HepG2 (cell line): ENCODE measurements around the gene GATAD2B. TPM values are rescaled to one million over a fixed set of nuclear protein-coding genes. Genes with fewer than 3 reads are reported as not detected.

Experiments used
- DNMT3B ChIP-seq: conservative IDR thresholded peaks from 2 replicates; pipeline ENCODE4 v1.6.1; 2016; ENCODE audit warnings: missing biosample characterization, control low read depth
- FOXO1 ChIP-seq: sonication (generic); formaldehyde crosslinking; IDR thresholded peaks from 2 replicates; pipeline ENCODE4 v1.4.0; 2020; ENCODE audit warnings: missing genetic modification reagents
- GFI1 ChIP-seq: sonication (generic); formaldehyde crosslinking; IDR thresholded peaks from 2 replicates; pipeline ENCODE4 v1.5.0; 2020; ENCODE audit warnings: missing genetic modification reagents, mild to moderate bottlenecking, borderline replicate concordance
- PBX2 ChIP-seq: IDR thresholded peaks from 2 replicates; pipeline ENCODE4 v1.6.1; 2016; ENCODE audit warnings: control low read depth
- SNRNP70 ChIP-seq: fragments of 200-400 bp; formaldehyde crosslinking; IDR thresholded peaks from 2 replicates; pipeline ENCODE4 v1.6.1; 2017; ENCODE audit warnings: mild to moderate bottlenecking, low read depth, low read length, moderate library complexity
- ZBTB20 ChIP-seq: sonication (generic); formaldehyde crosslinking; IDR thresholded peaks from 2 replicates; pipeline ENCODE4 v1.8.1; 2023; ENCODE audit warnings: missing genetic modification reagents, low read depth, mild to moderate bottlenecking, borderline replicate concordance
- ZBTB8A ChIP-seq: sonication (generic); formaldehyde crosslinking; IDR thresholded peaks from 2 replicates; pipeline ENCODE4 v1.4.0; 2020; ENCODE audit warnings: mild to moderate bottlenecking, low read depth, missing genetic modification reagents, borderline replicate concordance
- ZNF468 ChIP-seq: sonication (generic); formaldehyde crosslinking; IDR thresholded peaks from 2 replicates; pipeline ENCODE4 v1.8.0; 2022; ENCODE audit warnings: mild to moderate bottlenecking, moderate library complexity, missing genetic modification reagents
- ZNF562 ChIP-seq: sonication (generic); formaldehyde crosslinking; IDR thresholded peaks from 2 replicates; pipeline ENCODE4 v1.8.0; 2022; ENCODE audit warnings: missing genetic modification reagents, borderline replicate concordance
- polyA plus RNA-seq, 8 experiments: library from polyadenylated mRNA; depleted of rRNA in 3 of 8; stranded (reverse) in 7 of 8; unstranded in 1 of 8; fragments of >200 nt; fragmentation: Illumina TruSeq in 4 of 8; extraction: Trizol in 4 of 8; gene quantifications; 2 replicates each; pipeline versions ENCODE4 v1.2.1 to v1.2.3, GENCODE V29; 2011 to 2016; ENCODE audit warnings: low read depth in 4 of 8, missing spikeins in 1 of 8, mixed read lengths in 1 of 8; ENCODE audit not compliant: insufficient read depth in 1 of 8
- total RNA-seq, 5 experiments: library from RNA; depleted of rRNA; stranded (reverse); fragments of >200 nt; fragmentation: Illumina TruSeq; extraction: Trizol; gene quantifications; 2 replicates each; pipeline ENCODE4 v1.2.3, GENCODE V29; 2016; ENCODE audit warnings: low read depth in 1 of 5
- TF ChIP-seq, protein P1 (sequence below): IDR thresholded peaks from 2 replicates; pipeline ENCODE4 v1.6.1; 2016; ENCODE audit warnings: missing compliant biosample characterization, missing genetic modification reagents, borderline replicate concordance
- TF ChIP-seq, protein P2 (sequence below): sonication (generic); formaldehyde crosslinking; IDR thresholded peaks from 2 replicates; pipeline ENCODE4 v1.4.0; 2020; ENCODE audit warnings: missing genetic modification reagents
- TF ChIP-seq, protein P3 (sequence below): sonication (generic); formaldehyde crosslinking; IDR thresholded peaks from 2 replicates; pipeline ENCODE4 v1.5.1; 2020; ENCODE audit warnings: mild to moderate bottlenecking, missing genetic modification reagents, moderate library complexity
- TF ChIP-seq, protein P4 (sequence below): sonication (generic); formaldehyde crosslinking; IDR thresholded peaks from 2 replicates; pipeline ENCODE4 v1.5.1; 2020; ENCODE audit warnings: mild to moderate bottlenecking, missing genetic modification reagents

GATAD2B gene
- total and polyA plus RNA-seq, 2 of the 13 experiments (the other 11 are each of a cell fraction or from before 2014, with no cell fraction given) = 3.2 to 5.2 TPM

DNA sequence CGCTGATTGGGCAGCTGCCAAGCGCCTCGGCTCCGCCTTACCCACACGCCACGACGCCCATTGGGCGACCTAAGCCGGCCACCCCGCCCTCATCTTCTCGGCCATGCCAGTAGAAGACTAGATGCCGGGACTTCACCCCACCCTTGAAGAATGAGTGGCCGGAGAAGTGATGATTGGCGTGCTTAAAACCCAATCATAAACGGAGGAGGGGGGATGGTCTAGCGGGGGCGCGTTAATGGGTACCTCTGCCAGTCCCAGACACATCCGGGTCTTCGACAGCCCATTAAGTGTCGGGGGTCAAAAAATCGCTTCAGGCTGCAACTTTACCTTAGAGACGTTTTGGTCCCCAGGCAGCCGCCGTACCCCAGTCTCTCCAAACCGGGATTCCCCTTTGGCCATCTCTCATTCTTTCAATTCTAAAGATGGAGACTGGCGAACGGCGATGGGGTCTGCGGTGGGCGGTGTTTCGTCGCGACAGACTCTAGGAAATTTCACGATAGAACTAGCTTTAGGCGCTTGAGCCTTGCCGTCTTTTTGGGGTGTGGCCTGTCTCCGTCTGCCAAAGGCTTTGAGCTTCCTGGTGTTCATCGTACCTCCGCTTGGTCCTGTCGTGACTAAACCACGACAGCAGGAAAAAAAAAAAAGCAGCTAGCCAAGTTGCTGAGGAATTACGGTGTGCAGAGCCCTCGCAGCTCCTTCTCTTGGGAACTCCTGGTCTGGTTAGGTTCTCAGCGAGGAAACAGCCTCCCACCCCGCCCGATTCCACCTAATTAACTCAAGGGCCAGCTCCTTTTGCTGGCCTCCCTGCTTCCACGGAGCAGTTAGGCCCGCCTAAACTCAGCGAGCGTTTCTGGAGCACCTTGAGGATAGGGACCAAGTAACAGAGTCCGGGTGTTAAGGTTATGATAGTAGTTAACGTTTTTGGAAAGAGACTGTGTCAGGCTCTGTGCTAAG is at the start of gene GATAD2B (continued):
- TF ChIP-seq PBX2 (CRISPR knock-in tag) (peak; percentile 98), ZNF562 (CRISPR knock-in tag) (no peak), DNMT3B (peak; percentile 59), SNRNP70 (no peak), ZBTB20 (0 out of 2 replicates have a peak, but pooled peaks have one; percentile 44), ZNF468 (CRISPR knock-in tag) (no peak), ZBTB8A (no peak), FOXO1 (CRISPR knock-in tag) (no peak; the same call in 1 of the 2 replicates), GFI1 (CRISPR knock-in tag) (0 out of 2 replicates have a peak, but pooled peaks have one; percentile 27)
- TF ChIP-seq, protein P1, sequence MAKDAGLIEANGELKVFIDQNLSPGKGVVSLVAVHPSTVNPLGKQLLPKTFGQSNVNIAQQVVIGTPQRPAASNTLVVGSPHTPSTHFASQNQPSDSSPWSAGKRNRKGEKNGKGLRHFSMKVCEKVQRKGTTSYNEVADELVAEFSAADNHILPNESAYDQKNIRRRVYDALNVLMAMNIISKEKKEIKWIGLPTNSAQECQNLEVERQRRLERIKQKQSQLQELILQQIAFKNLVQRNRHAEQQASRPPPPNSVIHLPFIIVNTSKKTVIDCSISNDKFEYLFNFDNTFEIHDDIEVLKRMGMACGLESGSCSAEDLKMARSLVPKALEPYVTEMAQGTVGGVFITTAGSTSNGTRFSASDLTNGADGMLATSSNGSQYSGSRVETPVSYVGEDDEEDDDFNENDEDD (CRISPR knock-in tag) = peak; percentile 12; the same call in 1 of the 2 replicates
- TF ChIP-seq, protein P2, sequence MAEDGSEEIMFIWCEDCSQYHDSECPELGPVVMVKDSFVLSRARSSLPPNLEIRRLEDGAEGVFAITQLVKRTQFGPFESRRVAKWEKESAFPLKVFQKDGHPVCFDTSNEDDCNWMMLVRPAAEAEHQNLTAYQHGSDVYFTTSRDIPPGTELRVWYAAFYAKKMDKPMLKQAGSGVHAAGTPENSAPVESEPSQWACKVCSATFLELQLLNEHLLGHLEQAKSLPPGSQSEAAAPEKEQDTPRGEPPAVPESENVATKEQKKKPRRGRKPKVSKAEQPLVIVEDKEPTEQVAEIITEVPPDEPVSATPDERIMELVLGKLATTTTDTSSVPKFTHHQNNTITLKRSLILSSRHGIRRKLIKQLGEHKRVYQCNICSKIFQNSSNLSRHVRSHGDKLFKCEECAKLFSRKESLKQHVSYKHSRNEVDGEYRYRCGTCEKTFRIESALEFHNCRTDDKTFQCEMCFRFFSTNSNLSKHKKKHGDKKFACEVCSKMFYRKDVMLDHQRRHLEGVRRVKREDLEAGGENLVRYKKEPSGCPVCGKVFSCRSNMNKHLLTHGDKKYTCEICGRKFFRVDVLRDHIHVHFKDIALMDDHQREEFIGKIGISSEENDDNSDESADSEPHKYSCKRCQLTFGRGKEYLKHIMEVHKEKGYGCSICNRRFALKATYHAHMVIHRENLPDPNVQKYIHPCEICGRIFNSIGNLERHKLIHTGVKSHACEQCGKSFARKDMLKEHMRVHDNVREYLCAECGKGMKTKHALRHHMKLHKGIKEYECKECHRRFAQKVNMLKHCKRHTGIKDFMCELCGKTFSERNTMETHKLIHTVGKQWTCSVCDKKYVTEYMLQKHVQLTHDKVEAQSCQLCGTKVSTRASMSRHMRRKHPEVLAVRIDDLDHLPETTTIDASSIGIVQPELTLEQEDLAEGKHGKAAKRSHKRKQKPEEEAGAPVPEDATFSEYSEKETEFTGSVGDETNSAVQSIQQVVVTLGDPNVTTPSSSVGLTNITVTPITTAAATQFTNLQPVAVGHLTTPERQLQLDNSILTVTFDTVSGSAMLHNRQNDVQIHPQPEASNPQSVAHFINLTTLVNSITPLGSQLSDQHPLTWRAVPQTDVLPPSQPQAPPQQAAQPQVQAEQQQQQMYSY (CRISPR knock-in tag) = no peak
- TF ChIP-seq, protein P3, sequence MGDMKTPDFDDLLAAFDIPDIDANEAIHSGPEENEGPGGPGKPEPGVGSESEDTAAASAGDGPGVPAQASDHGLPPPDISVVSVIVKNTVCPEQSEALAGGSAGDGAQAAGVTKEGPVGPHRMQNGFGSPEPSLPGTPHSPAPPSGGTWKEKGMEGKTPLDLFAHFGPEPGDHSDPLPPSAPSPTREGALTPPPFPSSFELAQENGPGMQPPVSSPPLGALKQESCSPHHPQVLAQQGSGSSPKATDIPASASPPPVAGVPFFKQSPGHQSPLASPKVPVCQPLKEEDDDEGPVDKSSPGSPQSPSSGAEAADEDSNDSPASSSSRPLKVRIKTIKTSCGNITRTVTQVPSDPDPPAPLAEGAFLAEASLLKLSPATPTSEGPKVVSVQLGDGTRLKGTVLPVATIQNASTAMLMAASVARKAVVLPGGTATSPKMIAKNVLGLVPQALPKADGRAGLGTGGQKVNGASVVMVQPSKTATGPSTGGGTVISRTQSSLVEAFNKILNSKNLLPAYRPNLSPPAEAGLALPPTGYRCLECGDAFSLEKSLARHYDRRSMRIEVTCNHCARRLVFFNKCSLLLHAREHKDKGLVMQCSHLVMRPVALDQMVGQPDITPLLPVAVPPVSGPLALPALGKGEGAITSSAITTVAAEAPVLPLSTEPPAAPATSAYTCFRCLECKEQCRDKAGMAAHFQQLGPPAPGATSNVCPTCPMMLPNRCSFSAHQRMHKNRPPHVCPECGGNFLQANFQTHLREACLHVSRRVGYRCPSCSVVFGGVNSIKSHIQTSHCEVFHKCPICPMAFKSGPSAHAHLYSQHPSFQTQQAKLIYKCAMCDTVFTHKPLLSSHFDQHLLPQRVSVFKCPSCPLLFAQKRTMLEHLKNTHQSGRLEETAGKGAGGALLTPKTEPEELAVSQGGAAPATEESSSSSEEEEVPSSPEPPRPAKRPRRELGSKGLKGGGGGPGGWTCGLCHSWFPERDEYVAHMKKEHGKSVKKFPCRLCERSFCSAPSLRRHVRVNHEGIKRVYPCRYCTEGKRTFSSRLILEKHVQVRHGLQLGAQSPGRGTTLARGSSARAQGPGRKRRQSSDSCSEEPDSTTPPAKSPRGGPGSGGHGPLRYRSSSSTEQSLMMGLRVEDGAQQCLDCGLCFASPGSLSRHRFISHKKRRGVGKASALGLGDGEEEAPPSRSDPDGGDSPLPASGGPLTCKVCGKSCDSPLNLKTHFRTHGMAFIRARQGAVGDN (CRISPR knock-in tag) = peak; percentile 55
- TF ChIP-seq, protein P4, sequence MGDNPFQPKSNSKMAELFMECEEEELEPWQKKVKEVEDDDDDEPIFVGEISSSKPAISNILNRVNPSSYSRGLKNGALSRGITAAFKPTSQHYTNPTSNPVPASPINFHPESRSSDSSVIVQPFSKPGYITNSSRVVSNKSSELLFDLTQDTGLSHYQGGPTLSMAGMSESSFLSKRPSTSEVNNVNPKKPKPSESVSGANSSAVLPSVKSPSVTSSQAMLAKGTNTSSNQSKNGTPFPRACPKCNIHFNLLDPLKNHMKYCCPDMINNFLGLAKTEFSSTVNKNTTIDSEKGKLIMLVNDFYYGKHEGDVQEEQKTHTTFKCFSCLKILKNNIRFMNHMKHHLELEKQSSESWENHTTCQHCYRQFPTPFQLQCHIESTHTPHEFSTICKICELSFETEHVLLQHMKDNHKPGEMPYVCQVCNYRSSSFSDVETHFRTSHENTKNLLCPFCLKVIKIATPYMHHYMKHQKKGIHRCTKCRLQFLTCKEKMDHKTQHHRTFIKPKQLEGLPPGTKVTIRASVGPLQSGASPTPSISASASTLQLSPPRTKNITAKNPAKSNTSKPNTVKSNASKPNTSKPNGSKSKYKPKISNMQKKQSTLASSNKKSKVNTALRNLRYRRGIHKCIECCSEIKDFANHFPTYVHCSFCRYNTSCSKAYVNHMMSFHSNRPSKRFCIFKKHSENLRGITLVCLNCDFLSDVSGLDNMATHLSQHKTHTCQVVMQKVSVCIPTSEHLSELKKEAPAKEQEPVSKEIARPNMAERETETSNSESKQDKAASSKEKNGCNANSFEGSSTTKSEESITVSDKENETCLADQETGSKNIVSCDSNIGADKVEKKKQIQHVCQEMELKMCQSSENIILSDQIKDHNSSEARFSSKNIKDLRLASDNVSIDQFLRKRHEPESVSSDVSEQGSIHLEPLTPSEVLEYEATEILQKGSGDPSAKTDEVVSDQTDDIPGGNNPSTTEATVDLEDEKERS (CRISPR knock-in tag) = no peak
